Heart right ventricle (tissue), 16 donors: ENCODE data around the gene COL15A1. TPM values are rescaled to one million over a fixed set of nuclear protein-coding genes. Genes with fewer than 3 reads are reported as not detected.

ENCODE experiments used
- ATAC-seq, 8 donors: fragments of 200-7000 bp; cut with Tn5 transposase; one replicate each; pipeline ENCODE4 v1.9.1; 2020; ENCODE audit warnings: mild to moderate bottlenecking in 8 of 8, moderate library complexity in 8 of 8, moderate number of reproducible peaks in 1 of 8
- DNase-seq, 2 donors: peaks; one replicate each; pipeline ENCODE4 v3.0.0-alpha.2; 2020
- H3K27ac ChIP-seq, 10 donors: fragments of 200-600 bp; sonication (generic) in 2 of 10; one replicate each; pipeline versions ENCODE4 v1.5.0 to v1.8.0; 2020 to 2022; ENCODE audit warnings: mild to moderate bottlenecking in 3 of 10
- H3K27me3 ChIP-seq, 7 donors: fragments of 200-600 bp; one replicate each; pipeline ENCODE4 v1.8.0; 2021 to 2022; ENCODE audit warnings: mild to moderate bottlenecking in 2 of 7
- H3K36me3 ChIP-seq, 9 donors: fragments of 200-600 bp; sonication (generic) in 1 of 9; one replicate each; pipeline versions ENCODE4 v1.5.0 to v1.8.0; 2020 to 2022; ENCODE audit warnings: mild to moderate bottlenecking in 2 of 9
- H3K4me1 ChIP-seq, 9 donors: fragments of 200-600 bp; sonication (generic) in 1 of 9; one replicate each; pipeline versions ENCODE4 v1.5.0 to v1.8.0; 2020 to 2022; ENCODE audit warnings: mild to moderate bottlenecking in 4 of 9
- H3K4me3 ChIP-seq, 10 donors: fragments of 200-600 bp; sonication (generic) in 2 of 10; one replicate each; pipeline versions ENCODE4 v1.5.0 to v1.8.0; 2020 to 2022; ENCODE audit warnings: mild to moderate bottlenecking in 7 of 10, moderate library complexity in 2 of 10
- H3K9me3 ChIP-seq, 11 donors: fragments of 200-600 bp in 10 of 11; sonication (generic) in 2 of 11; one replicate each; pipeline versions ENCODE4 v1.5.0 to v1.8.0; 2013 to 2022; ENCODE audit warnings: mild to moderate bottlenecking in 2 of 11, control low read depth in 1 of 11, moderate library complexity in 1 of 11
- CTCF ChIP-seq, 9 donors: fragments of 200-600 bp; sonication (generic) in 2 of 9; IDR thresholded peaks; one replicate each; pipeline versions ENCODE4 v1.5.0 to v1.8.0; 2021 to 2022; ENCODE audit warnings: antibody characterized with exemption in 9 of 9, mild to moderate bottlenecking in 5 of 9, moderate library complexity in 1 of 9
- WGBS, 2 donors: extraction: QIAGEN DNeasy Blood & Tissue Kit; methylation state at CpG; one replicate each; pipeline ENCODE4 v1.1.7; 2013; ENCODE audit warnings: inconsistent platforms in 1 of 2; 5-methylcytosine and 5-hydroxymethylcytosine counted together
- intact Hi-C, 10 donors: fragments of 100-400 bp; cut with DNase I; formaldehyde crosslinking; loops; one replicate each; pipeline versions ENCODE4 v1.11.1 to v1.14.2; 2022
- polyA plus RNA-seq, 2 donors: library from polyadenylated mRNA; stranded (reverse); fragments of 200-250 nt; gene quantifications; one replicate each; pipeline ENCODE4 v1.2.3, GENCODE V29; 2013
- total RNA-seq, 10 donors: library from RNA; stranded (reverse); fragmentation: NEBNext Ultra II Directional in 3 of 10; extraction: Animal tissue kit (Norgen Biotek cat#: 25700) in 3 of 10; gene quantifications; one replicate each; pipeline versions ENCODE4 v1.2.1 to v1.2.4, GENCODE V29; 2021 to 2023
- donor health status: Arrhythmogenic right ventricular cardiomyopathy.
- donor health status: ischemic (EF 13 %, LVEDD 7.1; RV severe dilation, severe dysfunction).
- donor health status: healthy with polysubstance abuse.
- donor health status: DM: no; HTN: yes; CAD: no.
- donor health status: DM: no; HTN: no; CAD: no.
- donor health status: ischemic (EF 25% LVEDD 6.9; RV normal size, moderate dysfunction).
- donor health status: ischemic (EF 25% LVEDD 5.7; RV mildly dilated, moderate dysfunction).
- donor health status: healthy.
- donor health status: DM: yes; HTN: yes; CAD: no.
- donor health status: Ischemic cardiomyopathy.
- donor health status: ischemic (EF 35%, LVEDD 5.7; RV mildly dilated, moderate dysfunction).
- donor health status: nonischemic (EF 11% LVEDD 7.7; RV severe dilation, severe dysfunction).
- donor health status: DM: yes; HTN: yes; CAD: no.
- donor health status: PGD.
- donor health status: ischemic (EF 29% LVEDD 5.4; RV normal size, mild dysfunction).
- donor health status: nonischemic (EF 23%, LVEDD 6.1; RV moderate dilation, normal function).

The COL15A1 gene
- total and polyA plus RNA-seq, 12 donors = 25.6 to 64.8 (median 51.0) TPM

GRCh38 chr9:99070681-99071080, 127.0 kb downstream of the COL15A1 start:
- DNase-seq (no peak), ATAC-seq (no peak)
- H3K36me3 ChIP-seq = peaks cover 0 to 49% (median 12%) of the 10 kb centered on the region in 9 donors
- no peak for TF ChIP-seq CTCF (IDR thresholded peaks at IDR 0.05)
- peaks cover 0 to 58% (median 30%) of the 10 kb centered on the region in 9 donors for H3K4me1 ChIP-seq
- WGBS, 2 donors = 80 to 83% methylated on average over 6 of the region's 6 CpGs
- H3K4me3 ChIP-seq = no peak overlapping the region
- peak overlapping the region in 8 of 10 donors; percentile 3 to 75 (median 55) for H3K27ac ChIP-seq
- no peaks in the 10 kb centered on the region for H3K9me3 ChIP-seq
- intact Hi-C loops = loop anchor here in 1 of 10 donors (5.0 kb wide), 1 partner anchor 48 kb away; no protein-coding TSS in a partner anchor
- no peaks in the 10 kb centered on the region for H3K27me3 ChIP-seq

GRCh38 chr9:99071313-99072039, 127.8 kb downstream of the COL15A1 start:
- peaks cover 0 to 65% (median 38%) of the 10 kb centered on the region in 9 donors for H3K4me1 ChIP-seq
- intact Hi-C loops = loop anchor here in 1 of 10 donors (5.0 kb wide), 1 partner anchor 49 kb away; no protein-coding TSS in a partner anchor
- WGBS, 2 donors = 75 to 79% methylated on average over 9 of the region's 9 CpGs
- DNase-seq (peak in 1 of 2 donors; percentile 32), ATAC-seq (peak; percentile 11 to 74 (median 62))
- H3K36me3 ChIP-seq = peaks cover 0 to 43% (median 12%) of the 10 kb centered on the region in 9 donors
- H3K27ac ChIP-seq = peak overlapping the region in 8 of 10 donors; percentile 3 to 75 (median 68)
- H3K4me3 ChIP-seq = no peak overlapping the region
- no peaks in the 10 kb centered on the region for H3K27me3 ChIP-seq
- TF ChIP-seq CTCF (IDR thresholded peaks at IDR 0.05) = no peak
- no peaks in the 10 kb centered on the region for H3K9me3 ChIP-seq

- peak overlapping the region in 8 of 10 donors; percentile 3 to 75 (median 68) for H3K27ac ChIP-seq
- DNase-seq = no peak
- 69 to 77% methylated on average over 6 of the region's 6 CpGs for WGBS, 2 donors
- intact Hi-C loops = loop anchor here in 1 of 10 donors (5.0 kb wide), 1 partner anchor 50 kb away; no protein-coding TSS in a partner anchor
- TF ChIP-seq CTCF (IDR thresholded peaks at IDR 0.05) = no peak
- H3K4me3 ChIP-seq = no peak overlapping the region
- peaks cover 0 to 38% (median 8%) of the 10 kb centered on the region in 9 donors for H3K36me3 ChIP-seq
- H3K9me3 ChIP-seq = no peaks in the 10 kb centered on the region
- ATAC-seq = peak in 6 of 8 donors; percentile 11 to 58 (median 16)
- H3K4me1 ChIP-seq = peaks cover 0 to 71% (median 43%) of the 10 kb centered on the region in 9 donors
- H3K27me3 ChIP-seq = no peaks in the 10 kb centered on the region
Observed at GRCh38 chr9:99072040-99072394, 128.3 kb downstream of the COL15A1 start.

- 55 to 61% methylated on average over 2 of the region's 2 CpGs for WGBS, 2 donors
- TF ChIP-seq CTCF (IDR thresholded peaks at IDR 0.05) = no peak
- ATAC-seq = no peak
- no peak overlapping the region for H3K4me3 ChIP-seq
- DNase-seq = no peak
- H3K4me1 ChIP-seq = peaks cover 0 to 77% (median 45%) of the 10 kb centered on the region in 9 donors
- peak overlapping the region in 2 of 10 donors; percentile 12 to 33 for H3K27ac ChIP-seq
- no peaks in the 10 kb centered on the region for H3K27me3 ChIP-seq
- H3K9me3 ChIP-seq = no peaks in the 10 kb centered on the region
- intact Hi-C loops = loop anchor here in 1 of 10 donors (5.0 kb wide), 1 partner anchor 51 kb away; no protein-coding TSS in a partner anchor
- H3K36me3 ChIP-seq = peaks cover 0 to 25% (median 0%) of the 10 kb centered on the region in 9 donors
Observed at GRCh38 chr9:99073347-99073746, 129.6 kb downstream of the COL15A1 start.
